Nephron progenitor cell (in vitro differentiated cells): ENCODE results near the gene TTYH3.
A peak's percentile ranks its signal among the peaks of the same experiment; 100 is the strongest.

ENCODE experiments used
- DNase-seq: peaks from one replicate; pipeline ENCODE4 v3.0.0; 2021
- H3K27ac Mint-ChIP-seq: 2 replicates; pipeline ENCODE4 v1.8.0; 2021; ENCODE audit warnings: mild to moderate bottlenecking, moderate library complexity, mixed read lengths
- H3K27me3 Mint-ChIP-seq: 2 replicates; pipeline ENCODE4 v1.8.0; 2021; ENCODE audit warnings: mild to moderate bottlenecking, low read depth, mixed read lengths; ENCODE audit not compliant: poor library complexity
- H3K36me3 Mint-ChIP-seq: 2 replicates; pipeline ENCODE4 v1.8.0; 2021; ENCODE audit warnings: low read depth, mixed read lengths
- H3K4me1 Mint-ChIP-seq: 2 replicates; pipeline ENCODE4 v1.8.0; 2021; ENCODE audit warnings: mixed read lengths
- H3K4me3 Mint-ChIP-seq: 2 replicates; pipeline ENCODE4 v1.8.0; 2021; ENCODE audit warnings: mild to moderate bottlenecking, moderate library complexity, mixed read lengths
- H3K9me3 Mint-ChIP-seq: 2 replicates; pipeline ENCODE4 v1.8.0; 2021; ENCODE audit warnings: mild to moderate bottlenecking, moderate library complexity, mixed read lengths
- TF ChIP-seq, protein P1 (sequence below): fragments of 200-600 bp; sonication (generic); IDR thresholded peaks from 2 replicates; pipeline ENCODE4 v1.5.0; 2021; ENCODE audit warnings: antibody characterized with exemption

Gene TTYH3

DNA sequence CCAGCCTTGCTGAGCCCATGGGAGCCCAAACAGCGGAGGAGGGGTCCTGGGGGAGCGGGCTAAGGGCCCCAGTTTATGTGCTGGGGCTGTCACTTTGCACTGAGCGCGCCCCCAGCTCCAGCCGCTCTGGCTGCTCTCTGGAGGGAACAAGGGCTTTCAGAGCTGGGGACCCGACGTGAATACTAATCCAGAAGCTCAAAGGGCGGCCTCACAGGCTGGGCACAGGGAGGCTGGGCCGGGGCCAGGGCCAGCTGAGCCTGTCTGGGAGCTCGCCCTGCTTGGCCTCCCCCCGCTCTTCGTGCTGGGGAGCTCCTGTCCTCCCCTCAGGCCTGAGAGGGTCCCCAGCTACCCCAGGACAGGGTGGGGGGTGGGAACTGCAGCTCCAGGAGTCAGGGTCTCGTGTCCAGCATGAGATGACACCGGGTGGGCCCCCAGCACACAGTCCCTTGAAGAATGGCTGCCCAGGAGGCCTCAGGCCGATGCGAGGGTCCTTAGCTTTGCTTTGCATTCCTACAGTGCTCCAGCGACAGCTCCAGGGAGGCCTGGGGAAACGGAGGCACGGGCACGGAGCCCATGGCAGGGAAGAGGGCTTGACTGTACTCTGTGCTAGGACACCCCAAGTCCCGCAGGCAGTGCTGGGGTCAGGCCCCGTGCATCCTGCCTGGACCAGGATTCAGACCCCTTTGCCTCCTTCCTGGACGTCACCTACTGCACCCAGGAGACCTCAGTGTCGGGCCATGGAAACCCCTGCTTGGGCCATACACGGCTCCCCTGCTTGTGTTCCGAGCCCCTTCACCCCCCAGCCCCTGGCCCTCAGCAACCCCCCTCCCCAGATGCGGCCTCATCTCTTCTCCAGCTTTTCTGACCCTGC lies 50.4 kb downstream of the TTYH3 start:
- H3K9me3 Mint-ChIP-seq = no peaks in the 10 kb centered on the region
- H3K4me3 Mint-ChIP-seq = no peak overlapping the region
- H3K27me3 Mint-ChIP-seq = peaks cover 39% of the 10 kb centered on the region
- no peaks in the 10 kb centered on the region for H3K4me1 Mint-ChIP-seq
- H3K27ac Mint-ChIP-seq = no peak overlapping the region
- H3K36me3 Mint-ChIP-seq = no peaks in the 10 kb centered on the region
- TF ChIP-seq, protein P1, sequence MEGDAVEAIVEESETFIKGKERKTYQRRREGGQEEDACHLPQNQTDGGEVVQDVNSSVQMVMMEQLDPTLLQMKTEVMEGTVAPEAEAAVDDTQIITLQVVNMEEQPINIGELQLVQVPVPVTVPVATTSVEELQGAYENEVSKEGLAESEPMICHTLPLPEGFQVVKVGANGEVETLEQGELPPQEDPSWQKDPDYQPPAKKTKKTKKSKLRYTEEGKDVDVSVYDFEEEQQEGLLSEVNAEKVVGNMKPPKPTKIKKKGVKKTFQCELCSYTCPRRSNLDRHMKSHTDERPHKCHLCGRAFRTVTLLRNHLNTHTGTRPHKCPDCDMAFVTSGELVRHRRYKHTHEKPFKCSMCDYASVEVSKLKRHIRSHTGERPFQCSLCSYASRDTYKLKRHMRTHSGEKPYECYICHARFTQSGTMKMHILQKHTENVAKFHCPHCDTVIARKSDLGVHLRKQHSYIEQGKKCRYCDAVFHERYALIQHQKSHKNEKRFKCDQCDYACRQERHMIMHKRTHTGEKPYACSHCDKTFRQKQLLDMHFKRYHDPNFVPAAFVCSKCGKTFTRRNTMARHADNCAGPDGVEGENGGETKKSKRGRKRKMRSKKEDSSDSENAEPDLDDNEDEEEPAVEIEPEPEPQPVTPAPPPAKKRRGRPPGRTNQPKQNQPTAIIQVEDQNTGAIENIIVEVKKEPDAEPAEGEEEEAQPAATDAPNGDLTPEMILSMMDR = no peak
- DNase-seq = no peak

DNA sequence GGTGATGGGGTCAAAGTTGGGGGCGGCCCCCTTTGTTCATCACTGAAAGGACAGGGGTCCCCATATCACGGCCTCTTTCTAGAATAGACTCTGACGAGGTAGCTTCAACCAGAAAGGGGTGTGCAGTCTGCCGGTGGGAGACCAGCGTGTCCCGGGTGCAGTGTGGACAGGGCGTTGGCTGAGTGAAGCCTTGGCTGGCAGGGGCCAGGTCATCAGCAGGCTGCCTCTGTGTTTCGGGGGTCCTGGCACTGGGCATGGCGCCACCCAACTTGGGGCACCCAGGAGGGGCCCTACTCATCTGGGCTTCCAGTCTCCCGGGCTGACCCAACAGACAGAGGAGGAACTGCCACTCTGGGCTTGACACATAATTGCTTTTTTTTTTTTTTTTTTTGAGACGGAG lies 52.7 kb downstream of the TTYH3 start:
- no peak overlapping the region for H3K4me3 Mint-ChIP-seq
- no peaks in the 10 kb centered on the region for H3K36me3 Mint-ChIP-seq
- H3K4me1 Mint-ChIP-seq = peaks cover 7% of the 10 kb centered on the region
- no peak overlapping the region for H3K27ac Mint-ChIP-seq
- TF ChIP-seq, protein P1 = no peak
- no peaks in the 10 kb centered on the region for H3K9me3 Mint-ChIP-seq
- DNase-seq = no peak
- peaks cover 58% of the 10 kb centered on the region for H3K27me3 Mint-ChIP-seq

DNA sequence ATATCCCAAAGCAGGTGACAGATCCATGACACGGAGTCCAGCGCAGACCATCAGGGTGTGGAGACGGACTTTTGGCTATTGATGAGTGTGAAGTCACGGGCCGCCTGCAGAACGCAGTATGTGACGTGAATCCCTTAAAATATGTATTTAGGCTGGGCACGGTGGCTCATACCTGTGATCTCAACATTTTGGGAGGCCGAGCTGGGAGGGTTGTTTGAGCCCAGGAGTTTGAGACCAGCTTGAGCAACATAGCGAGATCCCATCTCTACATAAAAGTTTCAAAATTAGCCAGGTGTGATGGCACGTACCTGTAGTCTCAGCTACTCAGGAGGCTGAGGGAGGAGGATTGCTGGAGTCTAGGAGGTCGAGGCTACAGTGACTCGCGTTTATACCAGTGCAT lies 54.3 kb downstream of the TTYH3 start:
- DNase-seq = no peak
- Mint-ChIP-seq H3K4me3 (peak overlapping the region; percentile 40), H3K4me1 (peaks cover 7% of the 10 kb centered on the region), H3K9me3 (no peaks in the 10 kb centered on the region), H3K36me3 (no peaks in the 10 kb centered on the region), H3K27ac (no peak overlapping the region), H3K27me3 (peaks cover 67% of the 10 kb centered on the region)
- TF ChIP-seq, protein P1 = no peak

DNA sequence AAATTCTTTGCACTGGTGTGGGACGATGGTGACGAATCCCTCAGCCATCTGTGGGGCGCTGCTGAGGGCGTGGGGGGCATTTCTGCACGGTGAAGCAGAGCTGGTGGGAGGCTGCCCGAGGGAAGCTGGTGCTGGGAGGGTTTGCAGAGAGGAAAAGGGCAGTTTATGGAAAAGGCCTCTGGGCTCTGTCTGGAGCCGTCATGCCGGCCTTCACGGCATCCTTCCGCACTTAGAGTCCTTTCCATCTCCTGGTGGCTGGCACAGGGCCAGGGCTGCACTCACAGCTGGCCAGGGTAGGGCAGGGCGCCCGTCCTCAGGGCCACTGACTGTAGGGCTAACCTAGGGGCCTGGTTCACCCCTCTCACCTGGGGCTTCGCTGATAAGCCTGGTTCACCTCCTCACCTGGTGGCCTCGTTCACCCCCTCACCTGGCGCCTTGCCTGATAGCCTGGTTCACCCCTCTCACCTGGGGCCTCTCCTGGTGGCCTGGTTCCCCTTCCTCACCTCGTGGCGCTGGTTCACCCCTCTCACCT lies 55.6 kb downstream of the TTYH3 start:
- Mint-ChIP-seq H3K4me1 (peaks cover 7% of the 10 kb centered on the region), H3K27me3 (peaks cover 77% of the 10 kb centered on the region), H3K9me3 (no peaks in the 10 kb centered on the region), H3K36me3 (no peaks in the 10 kb centered on the region), H3K4me3 (no peak overlapping the region), H3K27ac (no peak overlapping the region)
- no peak for DNase-seq
- TF ChIP-seq, protein P1 = no peak

DNA sequence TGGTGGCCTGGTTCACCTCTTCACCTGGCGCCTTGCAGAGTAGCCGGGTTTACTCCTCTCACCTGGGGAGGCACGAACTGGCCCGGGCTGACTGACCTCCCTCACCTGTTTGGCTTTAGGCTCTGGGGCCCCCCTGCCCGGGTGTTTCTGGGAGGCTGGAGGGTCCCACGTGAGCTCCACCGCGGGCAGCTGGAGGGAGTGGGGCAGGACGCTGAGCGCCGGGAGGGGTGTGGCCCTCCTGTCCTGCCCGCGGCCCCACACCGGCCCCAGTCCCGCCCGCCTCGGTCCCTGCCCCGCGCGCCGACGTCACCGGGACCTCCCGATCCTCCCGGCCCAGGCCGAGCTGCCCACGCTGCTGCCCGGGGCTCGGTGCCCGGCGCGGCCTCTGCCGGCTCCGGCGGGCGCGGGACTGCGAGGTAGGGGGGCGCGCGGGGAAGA lies 56.1 kb downstream of the TTYH3 start, which contains the start of gene AMZ1:
Gene AMZ1 (plus strand): TSS at position 322 of the 438 bp plus-strand sequence. CDS start 12,250 bp downstream, outside the sequence.
- Mint-ChIP-seq H3K9me3 (no peaks in the 10 kb centered on the region), H3K4me3 (peak within 1 kb of the TSS; percentile 54), H3K27ac (no peak within 1 kb of the TSS), H3K36me3 (no peaks in the 10 kb centered on the region), H3K27me3 (peaks cover 78% of the 10 kb centered on the region), H3K4me1 (peaks cover 7% of the 10 kb centered on the region)
- TF ChIP-seq, protein P1 = no peak
- peak; percentile 52 for DNase-seq
